HepG2 (cell line): ENCODE measurements around the gene GRIK1.

Experiments
- ARNT ChIP-seq: fragments of 450-650 bp; IDR thresholded peaks from 2 replicates; pipeline ENCODE4 v1.6.1; 2017
- CTCF ChIP-seq: sonication (generic); formaldehyde crosslinking; IDR thresholded peaks from 2 replicates; pipeline ENCODE4 v1.5.0; 2020; ENCODE audit warnings: mild to moderate bottlenecking, missing genetic modification reagents, moderate library complexity
- EZH2 ChIP-seq: conservative IDR thresholded peaks from 2 replicates; pipeline ENCODE4 v1.6.1; 2012; ENCODE audit warnings: mild to moderate bottlenecking, low read depth, low read length, moderate library complexity
- MED1 ChIP-seq: sonication (generic); formaldehyde crosslinking; IDR thresholded peaks from 2 replicates; pipeline ENCODE4 v1.4.0; 2020; ENCODE audit warnings: missing genetic modification reagents
- NCOA5 ChIP-seq: sonication (generic); formaldehyde crosslinking; IDR thresholded peaks from 2 replicates; pipeline ENCODE4 v1.4.0; 2020; ENCODE audit warnings: missing genetic modification reagents
- SRSF1 ChIP-seq: fragments of 200-400 bp; formaldehyde crosslinking; optimal IDR thresholded peaks from 2 replicates; pipeline ENCODE3; 2017; ENCODE audit warnings: mild to moderate bottlenecking, low read depth, low read length, moderate library complexity
- TARDBP ChIP-seq: sonication (generic); formaldehyde crosslinking; IDR thresholded peaks from 2 replicates; pipeline ENCODE4 v1.8.0; 2022; ENCODE audit warnings: mild to moderate bottlenecking, missing genetic modification reagents
- ZNF274 ChIP-seq: sonication (generic); formaldehyde crosslinking; IDR thresholded peaks from 2 replicates; pipeline ENCODE4 v1.5.1; 2020; ENCODE audit warnings: mild to moderate bottlenecking, missing genetic modification reagents
- ZNF629 ChIP-seq: sonication (generic); formaldehyde crosslinking; conservative IDR thresholded peaks from 2 replicates; pipeline ENCODE4 v1.5.0; 2020; ENCODE audit warnings: missing genetic modification reagents
- ZNF724P ChIP-seq: sonication (generic); formaldehyde crosslinking; IDR thresholded peaks from 2 replicates; pipeline ENCODE4 v1.8.0; 2022; ENCODE audit warnings: missing genetic modification reagents, borderline replicate concordance
- TF ChIP-seq, protein P1 (sequence below): sonication (generic); formaldehyde crosslinking; IDR thresholded peaks from 2 replicates; pipeline ENCODE4 v1.8.0; 2022; ENCODE audit warnings: mild to moderate bottlenecking, missing genetic modification reagents, borderline replicate concordance

- TF ChIP-seq ZNF629 (CRISPR knock-in tag) (no peak), ZNF724P (no peak), CTCF (no peak), ZNF274 (CRISPR knock-in tag) (no peak), ARNT (no peak), NCOA5 (CRISPR knock-in tag) (no peak), MED1 (CRISPR knock-in tag) (no peak), EZH2 (no peak), TARDBP (no peak), SRSF1 (no peak)
- TF ChIP-seq, protein P1, sequence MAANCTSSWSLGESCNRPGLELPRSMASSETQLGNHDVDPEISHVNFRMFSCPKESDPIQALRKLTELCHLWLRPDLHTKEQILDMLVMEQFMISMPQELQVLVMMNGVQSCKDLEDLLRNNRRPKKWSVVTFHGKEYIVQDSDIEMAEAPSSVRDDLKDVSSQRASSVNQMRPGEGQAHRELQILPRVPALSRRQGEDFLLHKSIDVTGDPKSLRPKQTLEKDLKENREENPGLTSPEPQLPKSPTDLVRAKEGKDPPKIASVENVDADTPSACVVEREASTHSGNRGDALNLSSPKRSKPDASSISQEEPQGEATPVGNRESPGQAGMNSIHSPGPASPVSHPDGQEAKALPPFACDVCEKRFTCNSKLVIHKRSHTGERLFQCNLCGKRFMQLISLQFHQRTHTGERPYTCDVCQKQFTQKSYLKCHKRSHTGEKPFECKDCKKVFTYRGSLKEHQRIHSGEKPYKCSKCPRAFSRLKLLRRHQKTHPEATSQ: no peak
Observed at GRCh38 chr21:29606613-29607012, 333.2 kb downstream of the GRIK1 start.
